ENCODE results near the gene TMEM217. TPM values are rescaled to one million over a fixed set of nuclear protein-coding genes. Genes with fewer than 3 reads are reported as not detected.

Gene TMEM217
- total and polyA plus RNA-seq, 2 of the 8 experiments (the other 6 are each of a cell fraction or from before 2014, with no cell fraction given), result 0.60 to 1.1 TPM

GRCh38 chr6:37277001-37277409 is 19.1 kb upstream of the TMEM217 start (continued):
- no peak for TF ChIP-seq SIN3A (conservative IDR thresholded peaks at IDR 0.05 in 1 of 2, IDR thresholded peaks at IDR 0.05 in 1 of 2; ENCODE audit: low read depth in 1 of 2, low read length in 2 of 2)
